ENCODE measurements around the gene COL23A1.

DNA sequence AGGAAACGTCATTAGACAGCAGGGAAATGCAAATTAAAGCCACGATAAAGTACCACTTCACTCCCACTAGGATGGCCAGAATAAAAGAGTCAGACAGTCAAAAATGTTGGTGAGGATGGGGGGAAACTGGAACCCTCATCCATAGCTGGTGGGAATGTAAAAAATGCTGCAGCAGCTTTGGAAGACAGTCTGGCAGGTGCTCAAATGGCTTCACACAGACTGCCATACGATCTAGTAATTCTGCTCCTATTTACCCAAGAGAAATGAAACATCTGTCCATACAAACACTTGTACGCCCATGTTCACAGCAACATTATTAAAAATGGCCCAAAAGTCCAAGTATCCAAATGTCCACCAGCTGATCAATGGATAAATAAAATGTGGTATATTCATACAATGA lies 198.7 kb downstream of the COL23A1 start:
- TF ChIP-seq EZH2 (conservative IDR thresholded peaks at IDR 0.05; ENCODE audit: low read depth, low read length), result no peak
- no peak for TF ChIP-seq GLI4 (CRISPR knock-in tag; IDR thresholded peaks at IDR 0.05; ENCODE audit: borderline replicate concordance)
- no peak for TF ChIP-seq MAFK (conservative IDR thresholded peaks at IDR 0.05 in 1 of 2, IDR thresholded peaks at IDR 0.05 in 1 of 2; ENCODE audit: low read length in 2 of 2)
- no peak for TF ChIP-seq ZNF124 (CRISPR knock-in tag; IDR thresholded peaks at IDR 0.05)
- no peak for TF ChIP-seq POLR2A (IDR thresholded peaks at IDR 0.05; ENCODE audit: insufficient read depth in 1 of 2, low read depth in 2 of 2, low read length in 2 of 2)
- TF ChIP-seq, protein P1, sequence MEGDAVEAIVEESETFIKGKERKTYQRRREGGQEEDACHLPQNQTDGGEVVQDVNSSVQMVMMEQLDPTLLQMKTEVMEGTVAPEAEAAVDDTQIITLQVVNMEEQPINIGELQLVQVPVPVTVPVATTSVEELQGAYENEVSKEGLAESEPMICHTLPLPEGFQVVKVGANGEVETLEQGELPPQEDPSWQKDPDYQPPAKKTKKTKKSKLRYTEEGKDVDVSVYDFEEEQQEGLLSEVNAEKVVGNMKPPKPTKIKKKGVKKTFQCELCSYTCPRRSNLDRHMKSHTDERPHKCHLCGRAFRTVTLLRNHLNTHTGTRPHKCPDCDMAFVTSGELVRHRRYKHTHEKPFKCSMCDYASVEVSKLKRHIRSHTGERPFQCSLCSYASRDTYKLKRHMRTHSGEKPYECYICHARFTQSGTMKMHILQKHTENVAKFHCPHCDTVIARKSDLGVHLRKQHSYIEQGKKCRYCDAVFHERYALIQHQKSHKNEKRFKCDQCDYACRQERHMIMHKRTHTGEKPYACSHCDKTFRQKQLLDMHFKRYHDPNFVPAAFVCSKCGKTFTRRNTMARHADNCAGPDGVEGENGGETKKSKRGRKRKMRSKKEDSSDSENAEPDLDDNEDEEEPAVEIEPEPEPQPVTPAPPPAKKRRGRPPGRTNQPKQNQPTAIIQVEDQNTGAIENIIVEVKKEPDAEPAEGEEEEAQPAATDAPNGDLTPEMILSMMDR (CRISPR knock-in tag; IDR thresholded peaks at IDR 0.05), result no peak
- TF ChIP-seq, protein P2, sequence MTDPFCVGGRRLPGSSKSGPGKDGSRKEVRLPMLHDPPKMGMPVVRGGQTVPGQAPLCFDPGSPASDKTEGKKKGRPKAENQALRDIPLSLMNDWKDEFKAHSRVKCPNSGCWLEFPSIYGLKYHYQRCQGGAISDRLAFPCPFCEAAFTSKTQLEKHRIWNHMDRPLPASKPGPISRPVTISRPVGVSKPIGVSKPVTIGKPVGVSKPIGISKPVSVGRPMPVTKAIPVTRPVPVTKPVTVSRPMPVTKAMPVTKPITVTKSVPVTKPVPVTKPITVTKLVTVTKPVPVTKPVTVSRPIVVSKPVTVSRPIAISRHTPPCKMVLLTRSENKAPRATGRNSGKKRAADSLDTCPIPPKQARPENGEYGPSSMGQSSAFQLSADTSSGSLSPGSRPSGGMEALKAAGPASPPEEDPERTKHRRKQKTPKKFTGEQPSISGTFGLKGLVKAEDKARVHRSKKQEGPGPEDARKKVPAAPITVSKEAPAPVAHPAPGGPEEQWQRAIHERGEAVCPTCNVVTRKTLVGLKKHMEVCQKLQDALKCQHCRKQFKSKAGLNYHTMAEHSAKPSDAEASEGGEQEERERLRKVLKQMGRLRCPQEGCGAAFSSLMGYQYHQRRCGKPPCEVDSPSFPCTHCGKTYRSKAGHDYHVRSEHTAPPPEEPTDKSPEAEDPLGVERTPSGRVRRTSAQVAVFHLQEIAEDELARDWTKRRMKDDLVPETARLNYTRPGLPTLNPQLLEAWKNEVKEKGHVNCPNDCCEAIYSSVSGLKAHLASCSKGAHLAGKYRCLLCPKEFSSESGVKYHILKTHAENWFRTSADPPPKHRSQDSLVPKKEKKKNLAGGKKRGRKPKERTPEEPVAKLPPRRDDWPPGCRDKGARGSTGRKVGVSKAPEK (CRISPR knock-in tag; IDR thresholded peaks at IDR 0.05; ENCODE audit: borderline replicate concordance), result no peak
- TF ChIP-seq THAP7 (CRISPR knock-in tag; IDR thresholded peaks at IDR 0.05), result no peak
- no peak for TF ChIP-seq ZNF644 (CRISPR knock-in tag; IDR thresholded peaks at IDR 0.05; ENCODE audit: low read depth)
- TF ChIP-seq, protein P3, sequence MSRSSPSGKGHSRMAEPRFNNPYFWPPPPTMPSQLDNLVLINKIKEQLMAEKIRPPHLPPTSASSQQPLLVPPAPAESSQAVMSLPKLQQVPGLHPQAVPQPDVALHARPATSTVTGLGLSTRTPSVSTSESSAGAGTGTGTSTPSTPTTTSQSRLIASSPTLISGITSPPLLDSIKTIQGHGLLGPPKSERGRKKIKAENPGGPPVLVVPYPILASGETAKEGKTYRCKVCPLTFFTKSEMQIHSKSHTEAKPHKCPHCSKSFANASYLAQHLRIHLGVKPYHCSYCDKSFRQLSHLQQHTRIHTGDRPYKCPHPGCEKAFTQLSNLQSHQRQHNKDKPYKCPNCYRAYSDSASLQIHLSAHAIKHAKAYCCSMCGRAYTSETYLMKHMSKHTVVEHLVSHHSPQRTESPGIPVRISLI (CRISPR knock-in tag; IDR thresholded peaks at IDR 0.05; ENCODE audit: borderline replicate concordance), result no peak
- no peak for TF ChIP-seq NR2F2 (IDR thresholded peaks at IDR 0.05; ENCODE audit: borderline replicate concordance, low read depth)
- TF ChIP-seq XRCC5 (optimal IDR thresholded peaks at IDR 0.05; ENCODE audit: low read length), result no peak
